GM12878 (cell line): ENCODE results near the gene COX19.

Experiments used
- EZH2 ChIP-seq: IDR thresholded peaks from 2 replicates; pipeline ENCODE4 v1.6.1; 2012; ENCODE audit warnings: low read depth, mild to moderate bottlenecking, control low read depth, inconsistent platforms, low read length, borderline replicate concordance; ENCODE audit not compliant: control insufficient read depth
- GABPA ChIP-seq: IDR thresholded peaks from 2 replicates; pipeline ENCODE4 v1.6.1; 2014; ENCODE audit warnings: antibody characterized with exemption, low read depth, mild to moderate bottlenecking, inconsistent platforms
- NFXL1 ChIP-seq: fragments of 450-650 bp; IDR thresholded peaks from 2 replicates; pipeline ENCODE4 v1.6.1; 2017; ENCODE audit warnings: antibody characterized with exemption, mild to moderate bottlenecking, borderline replicate concordance
- POLR2A ChIP-seq: IDR thresholded peaks from 2 replicates; pipeline ENCODE4 v1.6.1; 2011; ENCODE audit warnings: low read depth, mild to moderate bottlenecking, low read length
- TF ChIP-seq, protein P1 (sequence below), 3 experiments: IDR thresholded peaks in 2 of 3; conservative IDR thresholded peaks in 1 of 3; 2 replicates each; pipeline ENCODE4 v1.5.1; 2011; ENCODE audit warnings: low read depth in 3 of 3, low read length in 3 of 3, mild to moderate bottlenecking in 3 of 3, control low read depth in 2 of 3, moderate library complexity in 2 of 3, inconsistent platforms in 1 of 3, mixed read lengths in 1 of 3; ENCODE audit not compliant: control insufficient read depth in 2 of 3, insufficient read depth in 1 of 3; ENCODE audit errors: extremely low read depth in 1 of 3

DNA sequence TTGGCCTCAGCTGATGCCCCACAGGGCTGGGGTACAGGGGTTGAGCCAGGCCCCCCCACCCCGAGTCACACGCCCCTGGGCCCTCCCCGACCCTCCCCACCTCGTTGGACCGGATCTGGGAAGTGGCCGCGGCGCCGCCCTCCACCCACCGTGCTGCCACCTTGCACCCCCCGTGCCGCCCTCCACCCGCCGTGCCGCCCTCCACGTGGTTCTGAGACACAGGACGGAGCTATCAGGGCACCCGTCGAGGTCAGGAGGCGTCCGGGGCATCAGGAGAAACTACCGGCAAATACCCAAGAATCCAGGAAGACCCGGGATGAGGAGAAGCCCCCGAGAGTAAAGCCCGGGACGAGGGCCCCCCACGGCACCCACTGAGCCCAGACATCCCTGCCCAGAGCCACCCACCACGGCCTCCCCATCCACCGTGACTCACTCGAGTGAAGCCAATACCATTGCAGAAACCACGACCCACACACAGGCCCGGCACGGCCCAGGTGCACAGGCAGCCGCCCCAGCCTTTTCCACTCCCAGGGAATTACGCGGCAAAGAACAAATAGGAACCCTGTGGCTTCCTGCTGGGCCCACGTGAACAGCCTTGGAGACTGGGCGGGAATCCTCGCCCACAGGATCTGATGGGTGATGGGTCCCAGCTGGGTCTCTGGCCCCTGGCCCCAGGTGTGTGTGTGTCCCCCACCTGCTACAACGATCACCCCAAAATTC, 54.8 kb downstream of the COX19 start:
- TF ChIP-seq POLR2A = no peak
- TF ChIP-seq GABPA = no peak
- TF ChIP-seq EZH2 = no peak
- no peak for TF ChIP-seq NFXL1
- TF ChIP-seq, protein P1, sequence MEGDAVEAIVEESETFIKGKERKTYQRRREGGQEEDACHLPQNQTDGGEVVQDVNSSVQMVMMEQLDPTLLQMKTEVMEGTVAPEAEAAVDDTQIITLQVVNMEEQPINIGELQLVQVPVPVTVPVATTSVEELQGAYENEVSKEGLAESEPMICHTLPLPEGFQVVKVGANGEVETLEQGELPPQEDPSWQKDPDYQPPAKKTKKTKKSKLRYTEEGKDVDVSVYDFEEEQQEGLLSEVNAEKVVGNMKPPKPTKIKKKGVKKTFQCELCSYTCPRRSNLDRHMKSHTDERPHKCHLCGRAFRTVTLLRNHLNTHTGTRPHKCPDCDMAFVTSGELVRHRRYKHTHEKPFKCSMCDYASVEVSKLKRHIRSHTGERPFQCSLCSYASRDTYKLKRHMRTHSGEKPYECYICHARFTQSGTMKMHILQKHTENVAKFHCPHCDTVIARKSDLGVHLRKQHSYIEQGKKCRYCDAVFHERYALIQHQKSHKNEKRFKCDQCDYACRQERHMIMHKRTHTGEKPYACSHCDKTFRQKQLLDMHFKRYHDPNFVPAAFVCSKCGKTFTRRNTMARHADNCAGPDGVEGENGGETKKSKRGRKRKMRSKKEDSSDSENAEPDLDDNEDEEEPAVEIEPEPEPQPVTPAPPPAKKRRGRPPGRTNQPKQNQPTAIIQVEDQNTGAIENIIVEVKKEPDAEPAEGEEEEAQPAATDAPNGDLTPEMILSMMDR (IDR thresholded peaks at IDR 0.05 in 2 of 3, conservative IDR thresholded peaks at IDR 0.05 in 1 of 3; ENCODE audit: control insufficient read depth in 2 of 3, extremely low read depth in 1 of 3, insufficient read depth in 1 of 3, low read depth in 3 of 3, low read length in 3 of 3) = no peak
